HAP-1 (cell line): ENCODE results near the gene WDR36.

Source experiments
- DNase-seq, 2 experiments: peaks; one replicate each; pipeline ENCODE4 v3.0.0-alpha.2; 2016 to 2020; ENCODE audit warnings: low spot score in 2 of 2
- H3K27me3 ChIP-seq: fragments of 250-450 bp; sonication (Bioruptor Pico); 2 replicates; pipeline ENCODE4 v1.5.1; 2020; ENCODE audit warnings: low read depth, mild to moderate bottlenecking, moderate library complexity
- H3K36me3 ChIP-seq: fragments of 250-450 bp; sonication (Bioruptor Pico); replicated peaks from 2 replicates; pipeline ENCODE4 v1.5.1; 2020; ENCODE audit warnings: mild to moderate bottlenecking
- H3K4me1 ChIP-seq: fragments of 250-450 bp; sonication (Bioruptor Pico); 2 replicates; pipeline ENCODE4 v1.5.1; 2020; ENCODE audit warnings: mild to moderate bottlenecking
- H3K4me3 ChIP-seq: fragments of 250-450 bp; sonication (Bioruptor Pico); 2 replicates; pipeline ENCODE4 v1.5.1; 2020; ENCODE audit warnings: mild to moderate bottlenecking, moderate library complexity
- H3K9me3 ChIP-seq: fragments of 250-450 bp; sonication (Bioruptor Pico); 2 replicates; pipeline ENCODE4 v1.5.1; 2020; ENCODE audit warnings: mild to moderate bottlenecking, moderate library complexity
- in situ Hi-C: fragments of 300-500 bp; cut with MboI; formaldehyde crosslinking; loops from 3 replicates; pipeline ENCODE4 v1.14.3; 2020; ENCODE audit warnings: low sequenced_read_pairs, inconsistent platforms, mixed read lengths

The WDR36 gene

DNA sequence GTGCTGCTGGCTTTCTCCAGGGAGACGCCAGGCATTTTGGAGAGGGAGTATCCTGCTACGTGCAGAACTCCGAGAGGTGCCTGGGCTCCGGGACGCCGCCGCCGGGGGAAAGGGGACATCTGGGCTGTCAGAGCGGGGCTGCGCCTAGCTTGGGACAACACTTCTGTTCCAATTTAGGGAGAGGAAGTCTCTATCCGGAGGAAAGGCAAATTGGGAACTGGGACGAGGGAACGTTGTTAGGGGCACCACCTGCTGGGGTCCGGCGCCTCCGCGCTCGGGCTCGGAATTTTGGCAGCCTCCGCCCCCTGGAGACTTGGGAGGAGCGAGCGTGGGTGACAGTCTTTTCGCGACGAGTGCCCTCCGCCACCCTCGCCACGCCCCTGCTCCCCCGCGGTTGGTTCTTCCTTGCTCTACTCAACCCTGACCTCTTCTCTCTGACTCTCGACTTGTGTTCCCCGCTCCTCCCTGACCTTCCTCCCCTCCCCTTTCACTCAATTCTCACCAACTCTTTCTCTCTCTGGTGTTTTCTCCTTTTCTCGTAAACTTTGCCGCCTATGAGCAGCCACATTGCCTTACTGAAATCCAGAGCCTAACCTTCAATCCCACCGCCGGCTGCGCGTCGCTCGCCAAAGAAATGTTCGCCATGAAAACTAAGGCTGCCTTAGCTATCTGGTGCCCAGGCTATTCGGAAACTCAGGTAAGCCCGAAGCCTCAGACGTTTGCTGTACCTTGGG lies 19.0 kb upstream of the WDR36 start:
- Histone ChIP-seq H3K9me3 (no peaks in the 10 kb centered on the region), H3K36me3 (no peaks in the 10 kb centered on the region), H3K4me3 (peak overlapping the region; percentile 52), H3K27me3 (peaks cover 10% of the 10 kb centered on the region; the same call in 1 of the 2 replicates), H3K4me1 (peaks cover 2% of the 10 kb centered on the region)
- in situ Hi-C loops, result loop anchor here (25.0 kb wide), 1 partner anchor 311 kb away; no protein-coding TSS in a partner anchor
- peak; percentile 84 to 92 for DNase-seq

DNA sequence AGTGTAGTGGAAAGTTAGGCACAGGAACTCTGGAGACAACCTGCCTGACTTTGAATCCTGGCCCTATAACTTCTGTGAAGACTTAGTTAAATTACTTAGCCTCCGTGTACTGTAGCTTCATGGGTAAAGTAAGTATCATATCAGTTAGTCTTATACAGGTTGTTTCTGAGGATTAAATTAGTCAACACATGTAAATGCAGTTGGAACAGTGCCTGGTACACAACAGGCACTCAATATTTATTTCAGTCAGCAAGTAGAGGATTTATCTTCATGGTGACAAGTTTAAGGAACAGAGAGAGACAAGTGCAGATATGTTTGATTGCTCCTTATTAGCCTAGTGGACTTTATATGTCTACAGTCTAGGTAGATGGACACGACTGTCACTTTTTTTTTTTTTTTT lies 17.9 kb upstream of the WDR36 start:
- Histone ChIP-seq H3K4me3 (peak overlapping the region; percentile 52), H3K27me3 (peaks cover 4% of the 10 kb centered on the region; the same call in 1 of the 2 replicates)

DNA sequence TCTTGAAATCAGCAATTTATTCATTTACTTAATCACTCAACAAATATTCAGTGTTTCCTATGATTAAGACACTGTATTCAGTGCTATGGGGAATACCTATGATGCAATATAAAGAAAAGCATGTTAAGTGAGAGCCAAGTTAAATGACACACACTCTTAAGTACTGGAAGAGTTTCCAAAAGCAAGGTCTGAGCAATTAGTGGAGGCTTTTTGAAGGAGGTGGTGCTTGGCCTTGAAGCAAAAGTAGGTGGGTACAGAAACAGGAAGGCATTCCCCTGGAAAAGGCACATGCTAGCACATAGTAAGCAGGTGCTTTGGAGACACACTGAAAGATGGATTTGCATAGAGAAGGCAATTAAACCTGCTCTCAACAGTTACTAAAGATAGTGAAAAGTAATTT lies 16.6 kb upstream of the WDR36 start:
- Histone ChIP-seq H3K4me1 (peaks cover 2% of the 10 kb centered on the region), H3K27me3 (0 out of 2 replicates have a peak, but pooled peaks cover 2% of the 10 kb centered on the region), H3K36me3 (no peaks in the 10 kb centered on the region), H3K9me3 (no peaks in the 10 kb centered on the region), H3K4me3 (no peak overlapping the region)
- DNase-seq, result no peak
- in situ Hi-C loops, result no loop called here

More for the DNA sequence above, 17.9 kb upstream of the WDR36 start:
- in situ Hi-C loops, result loop anchor here (25.0 kb wide), 1 partner anchor 312 kb away; no protein-coding TSS in a partner anchor
- no peaks in the 10 kb centered on the region for H3K36me3 ChIP-seq
- H3K4me1 ChIP-seq, result peaks cover 2% of the 10 kb centered on the region
- no peak for DNase-seq
- no peaks in the 10 kb centered on the region for H3K9me3 ChIP-seq

DNA sequence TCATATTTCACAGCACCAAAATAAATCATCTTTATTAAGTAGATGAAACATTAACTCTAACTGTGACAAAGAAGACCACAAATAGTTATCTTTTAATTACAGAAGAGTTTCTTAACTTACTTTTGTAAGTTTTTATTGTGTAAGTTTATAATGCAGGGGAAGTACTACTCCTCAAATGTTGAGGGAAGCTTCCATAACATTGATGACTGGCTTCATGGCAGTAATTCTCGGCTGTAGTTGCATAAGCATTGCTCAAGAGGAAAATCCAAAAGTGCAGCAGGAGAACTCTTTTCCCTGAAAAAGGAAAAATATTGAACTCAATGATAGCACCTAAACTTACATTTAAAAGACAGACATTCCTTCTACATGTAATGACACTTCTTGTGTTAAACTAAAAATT lies 16.1 kb upstream of the WDR36 start:
- in situ Hi-C loops, result no loop called here
- no peak overlapping the region for H3K4me3 ChIP-seq
- DNase-seq, result no peak
- H3K4me1 ChIP-seq, result peaks cover 2% of the 10 kb centered on the region
- no peaks in the 10 kb centered on the region for H3K36me3 ChIP-seq
- H3K9me3 ChIP-seq, result no peaks in the 10 kb centered on the region
- 0 out of 2 replicates have a peak, but pooled peaks cover 5% of the 10 kb centered on the region for H3K27me3 ChIP-seq

DNA sequence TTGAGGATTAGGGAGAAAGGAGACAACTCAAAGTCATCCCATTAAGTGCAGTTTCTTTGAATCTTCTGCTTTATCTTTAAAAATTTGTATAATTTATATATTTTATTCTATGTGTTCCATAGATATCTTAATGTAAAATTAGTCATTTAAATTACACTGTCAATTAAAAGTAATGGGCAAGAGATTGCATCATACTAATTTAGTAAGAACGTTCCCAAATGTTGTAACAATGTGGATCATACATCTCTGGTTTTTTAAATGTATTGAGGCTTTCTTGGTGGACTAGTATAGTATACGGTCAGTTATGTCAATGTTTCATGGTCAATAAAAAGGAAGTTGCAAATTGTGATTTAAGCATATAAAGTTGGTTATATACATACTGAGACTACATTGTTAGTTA lies 14.5 kb upstream of the WDR36 start:
- Histone ChIP-seq H3K9me3 (no peaks in the 10 kb centered on the region), H3K4me3 (no peak overlapping the region), H3K36me3 (no peaks in the 10 kb centered on the region), H3K4me1 (peaks cover 2% of the 10 kb centered on the region), H3K27me3 (peaks cover 17% of the 10 kb centered on the region)
- in situ Hi-C loops, result no loop called here
- DNase-seq, result no peak

DNA sequence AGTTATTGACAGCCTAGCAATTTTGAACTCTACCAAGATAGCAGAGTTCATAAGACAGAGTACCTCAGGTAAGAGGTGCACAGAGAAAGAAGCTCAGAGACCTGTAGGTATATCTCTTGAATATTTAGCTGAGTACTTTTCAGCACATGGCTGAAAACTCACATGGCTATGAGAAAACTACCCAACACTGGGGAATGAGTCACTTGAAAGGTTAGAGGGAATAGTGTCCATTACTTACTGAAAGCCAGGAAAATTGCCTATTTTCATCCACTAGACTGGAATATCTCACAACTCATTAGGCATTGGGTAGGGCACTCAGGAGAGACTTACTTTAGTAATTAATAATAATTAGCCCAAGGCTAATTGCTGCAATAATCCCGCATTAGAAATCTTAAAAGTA lies 12.3 kb upstream of the WDR36 start:
- in situ Hi-C loops, result no loop called here
- no peak overlapping the region for H3K4me3 ChIP-seq
- DNase-seq, result no peak
- H3K36me3 ChIP-seq, result no peaks in the 10 kb centered on the region
- H3K4me1 ChIP-seq, result no peaks in the 10 kb centered on the region; the same call in 1 of the 2 replicates
- no peaks in the 10 kb centered on the region for H3K9me3 ChIP-seq
- peaks cover 26% of the 10 kb centered on the region for H3K27me3 ChIP-seq

DNA sequence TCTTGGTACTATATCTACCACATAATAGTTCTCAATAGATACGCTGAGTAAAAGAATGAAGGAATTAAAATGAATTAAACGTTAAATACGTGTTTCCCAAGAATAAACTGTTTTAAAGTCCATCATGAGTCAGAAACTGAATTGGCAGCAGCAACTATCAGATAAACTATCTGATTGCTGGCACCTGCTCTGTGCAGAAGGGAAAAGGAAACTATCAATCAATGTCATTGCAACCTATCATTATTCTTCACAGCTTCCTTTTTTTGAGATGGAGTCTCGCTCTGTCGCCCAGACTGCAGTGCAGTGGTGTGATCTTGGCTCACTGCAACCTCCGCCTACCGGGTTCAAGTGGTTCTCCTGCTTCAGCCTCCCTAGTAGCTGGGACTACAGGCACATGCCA lies 8.8 kb upstream of the WDR36 start:
- DNase-seq, result no peak
- Histone ChIP-seq H3K4me1 (no peaks in the 10 kb centered on the region), H3K36me3 (no peaks in the 10 kb centered on the region), H3K27me3 (peaks cover 26% of the 10 kb centered on the region), H3K4me3 (no peak overlapping the region), H3K9me3 (no peaks in the 10 kb centered on the region)
- in situ Hi-C loops, result no loop called here

DNA sequence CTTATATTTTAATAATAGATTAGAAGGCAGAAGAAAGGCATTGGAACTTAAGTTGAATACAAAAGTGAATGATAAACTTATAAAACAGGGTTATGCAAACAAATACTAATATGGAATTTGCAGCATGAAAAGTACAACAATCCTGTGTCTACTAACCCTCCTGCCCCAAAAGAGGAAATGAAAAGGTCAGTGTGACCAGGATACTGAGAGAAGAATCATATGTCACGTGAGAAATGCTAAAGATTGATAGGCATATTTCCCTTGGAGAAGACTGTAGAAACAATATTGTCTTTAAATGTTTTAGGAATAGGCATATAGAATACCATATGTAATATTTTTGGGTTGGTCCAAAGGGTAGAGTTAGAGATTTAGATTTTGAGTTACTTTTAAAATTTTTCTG lies 3.8 kb downstream of the WDR36 start:
- in situ Hi-C loops, result no loop called here
- no peaks in the 10 kb centered on the region for H3K27me3 ChIP-seq
- no peaks in the 10 kb centered on the region for H3K9me3 ChIP-seq
- H3K4me1 ChIP-seq, result peaks cover 14% of the 10 kb centered on the region
- H3K4me3 ChIP-seq, result no peak overlapping the region
- H3K36me3 ChIP-seq, result peaks cover 53% of the 10 kb centered on the region
- DNase-seq, result no peak

DNA sequence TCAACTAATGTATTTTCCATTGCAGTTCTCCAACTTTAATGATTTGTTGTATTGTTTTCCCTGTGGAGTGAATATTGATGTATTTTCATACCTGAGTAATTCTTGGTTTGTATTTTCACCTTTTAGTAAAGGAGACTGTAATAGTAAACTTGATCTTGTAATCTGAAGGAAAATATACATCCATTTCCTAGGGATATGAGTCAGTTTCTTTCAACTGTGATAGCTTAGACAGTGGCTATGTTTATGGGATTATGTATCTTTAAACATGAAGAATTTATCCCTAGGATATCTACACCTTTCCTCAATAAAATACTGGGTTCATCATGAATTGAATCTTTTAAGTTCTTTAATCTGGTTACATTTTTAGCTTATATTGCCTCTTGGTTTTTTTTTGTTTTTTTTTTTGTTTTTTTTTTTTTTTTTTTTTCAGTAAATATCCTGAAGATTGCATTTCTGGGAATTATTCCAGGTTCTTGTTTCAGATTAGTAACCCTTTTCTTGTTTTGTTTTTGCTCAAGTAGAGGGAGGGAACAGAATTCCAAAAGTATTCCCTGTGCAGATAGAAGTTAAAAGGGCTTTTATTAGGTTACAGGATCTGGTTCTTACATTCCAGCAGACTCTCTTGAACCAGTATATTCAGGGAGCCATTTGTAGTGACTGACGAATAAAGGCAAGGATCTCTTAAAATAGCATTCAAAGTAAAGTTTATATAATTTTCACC lies 7.1 kb downstream of the WDR36 start:
- no peaks in the 10 kb centered on the region for H3K9me3 ChIP-seq
- no peak overlapping the region for H3K4me3 ChIP-seq
- peaks cover 4% of the 10 kb centered on the region; the same call in 1 of the 2 replicates for H3K4me1 ChIP-seq
- no peaks in the 10 kb centered on the region for H3K27me3 ChIP-seq
- no peak for DNase-seq
- in situ Hi-C loops, result no loop called here
- peaks cover 79% of the 10 kb centered on the region for H3K36me3 ChIP-seq

DNA sequence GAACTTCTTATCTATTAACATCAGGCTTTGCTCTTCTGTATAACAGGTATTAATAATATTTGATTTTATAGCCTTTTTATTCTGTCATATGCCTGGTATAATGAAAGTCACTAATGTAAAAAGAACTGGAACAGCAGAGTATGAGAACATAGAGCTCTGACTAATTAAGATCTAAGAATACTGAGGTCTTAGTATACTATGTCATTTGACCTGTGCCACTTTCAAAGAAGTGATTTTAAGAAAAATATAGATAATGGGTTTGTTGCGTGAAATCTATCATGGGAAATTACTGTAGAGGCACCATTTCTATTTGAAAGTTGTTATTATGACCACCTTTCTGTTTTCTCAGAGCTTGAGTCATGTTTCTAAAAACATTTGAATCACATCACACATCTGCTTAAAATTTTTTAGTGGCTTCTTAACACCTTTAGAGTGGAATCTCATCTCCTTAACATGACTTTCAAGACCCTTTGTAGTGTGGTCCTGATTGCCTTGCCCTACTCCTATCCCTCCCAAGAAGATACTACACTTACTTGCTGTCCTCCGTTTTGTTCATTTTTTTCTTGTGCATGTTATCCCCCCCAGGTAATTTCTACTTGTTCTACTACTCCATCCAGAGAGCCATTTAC lies 14.3 kb downstream of the WDR36 start:
- H3K4me1 ChIP-seq, result no peaks in the 10 kb centered on the region
- H3K27me3 ChIP-seq, result no peaks in the 10 kb centered on the region
- H3K36me3 ChIP-seq, result peaks cover 85% of the 10 kb centered on the region
- in situ Hi-C loops, result no loop called here
- H3K4me3 ChIP-seq, result no peak overlapping the region
- DNase-seq, result no peak
- H3K9me3 ChIP-seq, result no peaks in the 10 kb centered on the region

DNA sequence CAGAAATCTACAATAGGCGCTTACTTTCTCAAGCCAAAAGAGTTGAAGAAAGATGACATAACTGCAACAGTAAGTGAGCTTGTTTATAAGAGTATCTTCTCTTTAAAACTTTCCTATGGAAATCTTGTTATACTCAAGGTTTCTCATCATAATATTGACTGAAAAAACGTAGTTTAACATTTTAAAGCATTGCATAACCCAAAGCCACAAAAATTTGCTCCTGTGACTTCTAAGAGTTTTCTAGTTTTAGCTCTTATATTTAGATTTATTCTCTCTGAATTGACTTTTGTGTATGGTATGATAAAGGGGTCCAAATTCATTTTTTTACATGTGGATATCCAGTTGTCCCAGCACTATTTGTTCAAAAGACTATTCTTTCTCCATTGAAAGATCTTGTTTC lies 15.2 kb downstream of the WDR36 start:
- H3K9me3 ChIP-seq, result no peaks in the 10 kb centered on the region
- no peaks in the 10 kb centered on the region for H3K4me1 ChIP-seq
- DNase-seq, result no peak
- H3K27me3 ChIP-seq, result no peaks in the 10 kb centered on the region
- H3K4me3 ChIP-seq, result no peak overlapping the region
- peaks cover 84% of the 10 kb centered on the region for H3K36me3 ChIP-seq
- in situ Hi-C loops, result no loop called here

DNA sequence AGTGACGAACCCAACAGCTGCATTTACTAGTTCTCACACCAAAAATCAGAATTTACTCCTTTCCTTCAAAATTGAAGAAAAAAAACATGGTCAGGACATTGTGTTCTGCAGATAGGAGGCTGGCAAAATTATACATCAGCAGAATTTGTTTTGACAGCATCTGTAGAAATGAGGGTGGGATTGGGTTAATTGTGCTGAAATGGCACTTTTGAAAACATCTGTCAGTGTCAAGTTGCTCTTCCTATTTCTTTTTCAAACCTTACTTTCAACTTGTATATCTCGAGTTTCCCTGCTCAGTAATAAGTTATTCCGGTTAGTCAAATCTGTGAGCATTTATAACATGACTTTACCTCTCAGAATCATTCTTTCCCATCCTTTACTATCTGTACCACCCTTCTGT lies 19.8 kb downstream of the WDR36 start:
- H3K36me3 ChIP-seq, result peaks cover 64% of the 10 kb centered on the region

DNA sequence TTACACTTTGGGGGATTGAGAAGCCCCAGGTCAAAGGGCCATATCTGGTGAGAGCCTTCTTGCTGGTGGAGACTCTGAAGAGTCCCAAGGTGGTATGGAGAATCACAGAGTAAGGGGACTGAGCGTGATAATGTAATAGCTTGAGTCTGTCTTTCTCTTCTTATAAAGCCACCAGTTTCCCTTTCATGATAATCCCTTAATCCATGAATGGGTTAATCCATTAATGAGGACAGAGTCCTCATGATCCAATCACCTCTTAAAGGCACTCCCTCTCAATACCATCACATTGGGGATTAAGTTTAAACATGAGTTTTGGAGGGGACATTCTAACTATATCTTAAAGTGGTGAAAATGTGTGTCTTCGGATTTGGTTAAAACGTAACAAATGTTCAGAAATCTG lies 21.5 kb downstream of the WDR36 start:
- Histone ChIP-seq H3K4me1 (peaks cover 2% of the 10 kb centered on the region; the same call in 1 of the 2 replicates), H3K4me3 (no peak overlapping the region), H3K9me3 (no peaks in the 10 kb centered on the region), H3K27me3 (no peaks in the 10 kb centered on the region), H3K36me3 (peaks cover 60% of the 10 kb centered on the region)
- in situ Hi-C loops, result no loop called here
- DNase-seq, result peak in 1 of 2 experiments; percentile 41

More for the DNA sequence above, 19.8 kb downstream of the WDR36 start:
- Histone ChIP-seq H3K4me3 (no peak overlapping the region), H3K27me3 (no peaks in the 10 kb centered on the region), H3K9me3 (no peaks in the 10 kb centered on the region), H3K4me1 (peaks cover 2% of the 10 kb centered on the region; the same call in 1 of the 2 replicates)
- in situ Hi-C loops, result no loop called here
- no peak for DNase-seq

DNA sequence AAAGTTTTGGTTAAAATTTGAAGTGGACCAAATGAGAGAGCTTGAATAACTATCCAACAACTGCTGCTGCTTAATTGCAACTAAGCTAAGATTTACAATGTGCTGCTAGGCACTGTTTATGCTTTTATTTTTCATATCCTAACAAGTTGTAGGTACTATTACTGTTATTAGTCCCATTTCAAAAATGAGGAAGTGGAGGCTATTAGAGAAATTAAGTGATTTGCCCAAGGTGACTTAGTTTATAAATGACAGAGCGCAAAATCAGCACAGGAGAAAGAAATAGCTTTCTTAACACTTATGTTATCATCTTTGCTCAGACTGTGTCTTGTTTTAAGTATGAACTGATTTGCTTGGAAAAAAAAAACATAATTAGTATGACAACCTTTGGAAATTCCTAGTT lies 23.1 kb downstream of the WDR36 start:
- no peak overlapping the region for H3K4me3 ChIP-seq
- DNase-seq, result no peak
- H3K36me3 ChIP-seq, result peaks cover 58% of the 10 kb centered on the region
- H3K4me1 ChIP-seq, result peaks cover 2% of the 10 kb centered on the region; the same call in 1 of the 2 replicates
- in situ Hi-C loops, result no loop called here
- no peaks in the 10 kb centered on the region for H3K27me3 ChIP-seq
- no peaks in the 10 kb centered on the region for H3K9me3 ChIP-seq
